Measurements from ENCODE around the gene KLK14.

KLK14 gene

DNA sequence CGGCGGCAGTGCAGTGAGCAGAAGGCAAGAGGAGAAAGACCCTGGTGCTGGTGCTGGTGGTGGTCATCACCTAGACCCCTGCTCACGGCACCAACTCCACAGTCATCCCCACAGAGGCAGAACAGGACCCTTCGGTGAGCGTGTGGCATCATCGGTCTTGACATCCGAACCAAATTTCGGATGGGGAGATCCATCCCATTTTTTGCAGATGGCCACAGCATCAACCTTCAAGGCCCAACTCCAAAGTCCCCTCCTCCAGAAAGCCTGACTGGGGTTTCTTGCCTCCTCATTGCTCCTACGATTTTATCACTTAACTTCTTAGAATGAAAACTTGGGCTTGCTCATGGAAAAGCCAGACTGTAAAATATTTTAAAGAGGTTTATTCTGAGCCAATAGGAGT is 39.2 kb downstream of the KLK14 start:
- H3K27me3 ChIP-seq (ENCODE audit: insufficient read depth, low read length), result no peaks in the 10 kb centered on the region
- no peak overlapping the region for H3K9ac ChIP-seq (ENCODE audit: low read length)
- no peak for DNase-seq
- no peak overlapping the region for H4K91ac ChIP-seq (ENCODE audit: low read depth, low read length)
- no peak overlapping the region for H3K14ac ChIP-seq (ENCODE audit: low read length)
- H3K27ac ChIP-seq (ENCODE audit: low read depth, low read length), result no peak overlapping the region
- no peak overlapping the region for H3K18ac ChIP-seq (ENCODE audit: low read length)
- no peak overlapping the region for H2AFZ ChIP-seq (ENCODE audit: insufficient read depth, low read length, poor library complexity)
- H3K4ac ChIP-seq (ENCODE audit: low read depth, low read length), result no peak overlapping the region
- no peak overlapping the region for H2BK5ac ChIP-seq (ENCODE audit: low read depth, low read length, poor library complexity)
- no peak overlapping the region for H4K12ac ChIP-seq (ENCODE audit: low read depth, low read length)
- H3K4me1 ChIP-seq (ENCODE audit: control insufficient read depth in 1 of 2, insufficient read depth in 2 of 2, low read length in 2 of 2), result no peaks in the 10 kb centered on the region
- H3K4me2 ChIP-seq (ENCODE audit: low read length), result no peak overlapping the region
- no CpG with 5 or more reads among the region's 9 CpGs for WGBS (ENCODE audit: extremely low coverage, insufficient coverage, insufficient read length)
- H3K23ac ChIP-seq (ENCODE audit: low read length), result no peak overlapping the region
- no peaks in the 10 kb centered on the region for H3K79me2 ChIP-seq (ENCODE audit: control insufficient read depth, insufficient read depth, low read length, poor library complexity)
- H2AK5ac ChIP-seq (ENCODE audit: low read length), result no peak overlapping the region
- H3K9me3 ChIP-seq (ENCODE audit: insufficient read depth, low read depth, low read length), result no peaks in the 10 kb centered on the region
- H3K79me1 ChIP-seq (ENCODE audit: low read length), result no peaks in the 10 kb centered on the region
- H2BK12ac ChIP-seq (ENCODE audit: low read length), result no peak overlapping the region
- H2BK120ac ChIP-seq (ENCODE audit: insufficient read depth, low read length, poor library complexity), result no peak overlapping the region
- no peak overlapping the region for H4K8ac ChIP-seq (ENCODE audit: low read depth, low read length)
- no peak overlapping the region for H3K4me3 ChIP-seq (ENCODE audit: low read depth, low read length)
- H3K36me3 ChIP-seq (ENCODE audit: control insufficient read depth in 1 of 2, insufficient read depth in 2 of 2, low read length in 2 of 2), result no peaks in the 10 kb centered on the region

- DNase-seq, result no peak
- no peak overlapping the region for H3K4me2 ChIP-seq (ENCODE audit: low read length)
- no CpG with 5 or more reads among the region's 6 CpGs for WGBS (ENCODE audit: extremely low coverage, insufficient coverage, insufficient read length)
- H3K18ac ChIP-seq (ENCODE audit: low read length), result no peak overlapping the region
- no peaks in the 10 kb centered on the region for H3K27me3 ChIP-seq (ENCODE audit: insufficient read depth, low read length)
- no peak overlapping the region for H2AK5ac ChIP-seq (ENCODE audit: low read length)
- H3K4me3 ChIP-seq (ENCODE audit: low read depth, low read length), result no peak overlapping the region
- H3K23ac ChIP-seq (ENCODE audit: low read length), result no peak overlapping the region
- H3K79me2 ChIP-seq (ENCODE audit: control insufficient read depth, insufficient read depth, low read length, poor library complexity), result no peaks in the 10 kb centered on the region
- H4K12ac ChIP-seq (ENCODE audit: low read depth, low read length), result no peak overlapping the region
- H3K36me3 ChIP-seq (ENCODE audit: control insufficient read depth in 1 of 2, insufficient read depth in 2 of 2, low read length in 2 of 2), result no peaks in the 10 kb centered on the region
- H2BK5ac ChIP-seq (ENCODE audit: low read depth, low read length, poor library complexity), result no peak overlapping the region
- no peak overlapping the region for H4K8ac ChIP-seq (ENCODE audit: low read depth, low read length)
- no peak overlapping the region for H4K91ac ChIP-seq (ENCODE audit: low read depth, low read length)
- H3K4ac ChIP-seq (ENCODE audit: low read depth, low read length), result no peak overlapping the region
- no peaks in the 10 kb centered on the region for H3K79me1 ChIP-seq (ENCODE audit: low read length)
- no peak overlapping the region for H2BK12ac ChIP-seq (ENCODE audit: low read length)
- H3K4me1 ChIP-seq (ENCODE audit: control insufficient read depth in 1 of 2, insufficient read depth in 2 of 2, low read length in 2 of 2), result no peaks in the 10 kb centered on the region
- H3K27ac ChIP-seq (ENCODE audit: low read depth, low read length), result no peak overlapping the region
- no peaks in the 10 kb centered on the region for H3K9me3 ChIP-seq (ENCODE audit: insufficient read depth, low read depth, low read length)
- H3K14ac ChIP-seq (ENCODE audit: low read length), result no peak overlapping the region
- H2BK120ac ChIP-seq (ENCODE audit: insufficient read depth, low read length, poor library complexity), result no peak overlapping the region
- no peak overlapping the region for H3K9ac ChIP-seq (ENCODE audit: low read length)
- H2AFZ ChIP-seq (ENCODE audit: insufficient read depth, low read length, poor library complexity), result no peak overlapping the region
Observed at GRCh38 chr19:51040151-51040550, 42.5 kb downstream of the KLK14 start.

- Histone ChIP-seq H3K79me2 (ENCODE audit: control insufficient read depth, insufficient read depth, low read length, poor library complexity) (no peaks in the 10 kb centered on the region), H3K9ac (ENCODE audit: low read length) (no peak overlapping the region), H3K14ac (ENCODE audit: low read length) (no peak overlapping the region), H2BK12ac (ENCODE audit: low read length) (no peak overlapping the region), H2BK5ac (ENCODE audit: low read depth, low read length, poor library complexity) (no peak overlapping the region), H3K4me1 (ENCODE audit: control insufficient read depth in 1 of 2, insufficient read depth in 2 of 2, low read length in 2 of 2) (no peaks in the 10 kb centered on the region), H4K8ac (ENCODE audit: low read depth, low read length) (no peak overlapping the region), H3K4me2 (ENCODE audit: low read length) (no peak overlapping the region), H4K12ac (ENCODE audit: low read depth, low read length) (no peak overlapping the region), H3K36me3 (ENCODE audit: control insufficient read depth in 1 of 2, insufficient read depth in 2 of 2, low read length in 2 of 2) (no peaks in the 10 kb centered on the region), H2AK5ac (ENCODE audit: low read length) (no peak overlapping the region), H3K9me3 (ENCODE audit: insufficient read depth, low read depth, low read length) (no peaks in the 10 kb centered on the region), H4K91ac (ENCODE audit: low read depth, low read length) (no peak overlapping the region), H2AFZ (ENCODE audit: insufficient read depth, low read length, poor library complexity) (no peak overlapping the region), H3K23ac (ENCODE audit: low read length) (no peak overlapping the region), H3K4me3 (ENCODE audit: low read depth, low read length) (no peak overlapping the region), H3K4ac (ENCODE audit: low read depth, low read length) (no peak overlapping the region), H3K79me1 (ENCODE audit: low read length) (no peaks in the 10 kb centered on the region), H3K27ac (ENCODE audit: low read depth, low read length) (no peak overlapping the region), H2BK120ac (ENCODE audit: insufficient read depth, low read length, poor library complexity) (no peak overlapping the region), H3K27me3 (ENCODE audit: insufficient read depth, low read length) (no peaks in the 10 kb centered on the region), H3K18ac (ENCODE audit: low read length) (no peak overlapping the region)
- no CpG with 5 or more reads among the region's 9 CpGs for whole genome bisulfite sequencing (ENCODE audit: extremely low coverage, insufficient coverage, insufficient read length)
- DNase-seq, result no peak
Observed at GRCh38 chr19:51036519-51036918, 46.2 kb downstream of the KLK14 start.

DNA sequence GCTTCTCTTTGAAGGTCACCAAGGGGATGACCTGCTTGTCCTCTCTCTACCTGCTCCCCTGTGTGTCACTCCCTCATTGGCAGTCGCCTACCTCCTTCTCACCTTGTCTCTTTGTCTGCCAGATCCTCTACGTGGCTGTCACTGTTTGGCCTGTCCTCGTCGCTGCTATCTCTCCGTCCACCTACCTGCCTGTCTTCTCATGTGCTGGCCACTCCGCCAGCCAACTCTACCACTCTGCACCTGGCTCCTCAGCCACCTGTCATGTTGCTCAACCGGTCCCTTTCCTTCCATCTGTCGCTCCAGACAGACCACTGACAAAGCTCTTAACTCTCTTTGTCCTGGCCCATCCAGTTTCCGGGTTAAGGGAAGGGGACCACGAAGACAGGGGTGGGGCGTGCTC is 48.0 kb downstream of the KLK14 start, which contains the start of gene KLK12:
Gene KLK12 (minus strand): TSS at position 299 of the 400 bp plus-strand sequence. CDS start 381 bp downstream, outside the sequence.
- Histone ChIP-seq H2BK12ac (ENCODE audit: low read length) (no peak within 1 kb of the TSS), H3K27me3 (ENCODE audit: insufficient read depth, low read length) (no peaks in the 10 kb centered on the region), H3K4me3 (ENCODE audit: low read depth, low read length) (no peak within 1 kb of the TSS), H2AFZ (ENCODE audit: insufficient read depth, low read length, poor library complexity) (no peak within 1 kb of the TSS), H3K9me3 (ENCODE audit: insufficient read depth, low read depth, low read length) (no peaks in the 10 kb centered on the region), H3K23ac (ENCODE audit: low read length) (no peak within 1 kb of the TSS), H3K79me2 (ENCODE audit: control insufficient read depth, insufficient read depth, low read length, poor library complexity) (no peaks in the 10 kb centered on the region), H3K14ac (ENCODE audit: low read length) (no peak within 1 kb of the TSS), H2BK5ac (ENCODE audit: low read depth, low read length, poor library complexity) (no peak within 1 kb of the TSS), H3K36me3 (ENCODE audit: control insufficient read depth in 1 of 2, insufficient read depth in 2 of 2, low read length in 2 of 2) (no peaks in the 10 kb centered on the region), H3K18ac (ENCODE audit: low read length) (no peak within 1 kb of the TSS), H4K91ac (ENCODE audit: low read depth, low read length) (no peak within 1 kb of the TSS), H4K8ac (ENCODE audit: low read depth, low read length) (no peak within 1 kb of the TSS), H4K12ac (ENCODE audit: low read depth, low read length) (no peak within 1 kb of the TSS), H3K4ac (ENCODE audit: low read depth, low read length) (no peak within 1 kb of the TSS), H3K79me1 (ENCODE audit: low read length) (no peaks in the 10 kb centered on the region), H2AK5ac (ENCODE audit: low read length) (no peak within 1 kb of the TSS), H3K4me1 (ENCODE audit: control insufficient read depth in 1 of 2, insufficient read depth in 2 of 2, low read length in 2 of 2) (no peaks in the 10 kb centered on the region), H3K27ac (ENCODE audit: low read depth, low read length) (no peak within 1 kb of the TSS), H3K4me2 (ENCODE audit: low read length) (no peak within 1 kb of the TSS), H2BK120ac (ENCODE audit: insufficient read depth, low read length, poor library complexity) (no peak within 1 kb of the TSS), H3K9ac (ENCODE audit: low read length) (no peak within 1 kb of the TSS)
- no CpG with 5 or more reads among the region's 11 CpGs for WGBS (ENCODE audit: extremely low coverage, insufficient coverage, insufficient read length)
- DNase-seq, result no peak

All from trophoblast cell (in vitro differentiated cells and primary cell).